BLaER1 (cell line): ENCODE measurements around the gene KLHL29.
"Not testable (repeated sequence)": the region's sequence is repeated elsewhere in the genome, so short reads cannot be mapped to it uniquely, and the experiment has no call there.

ENCODE experiments used
- H3K27ac ChIP-seq: shearing (Covaris generic); formaldehyde crosslinking; 2 replicates; pipeline ENCODE4 v1.8.1; 2022
- H3K27me3 ChIP-seq: shearing (Covaris generic); formaldehyde crosslinking; 2 replicates; pipeline ENCODE4 v1.8.1; 2022
- H3K36me3 ChIP-seq: shearing (Covaris generic); formaldehyde crosslinking; 2 replicates; pipeline ENCODE4 v1.8.1; 2022
- H3K4me1 ChIP-seq: shearing (Covaris generic); formaldehyde crosslinking; 2 replicates; pipeline ENCODE4 v1.8.1; 2022
- H3K4me2 ChIP-seq: shearing (Covaris generic); formaldehyde crosslinking; 2 replicates; pipeline ENCODE4 v1.8.1; 2022
- H3K4me3 ChIP-seq: shearing (Covaris generic); formaldehyde crosslinking; 2 replicates; pipeline ENCODE4 v1.8.1; 2022
- H3K9ac ChIP-seq: shearing (Covaris generic); formaldehyde crosslinking; 2 replicates; pipeline ENCODE4 v1.8.1; 2022
- H3K9me3 ChIP-seq: shearing (Covaris generic); formaldehyde crosslinking; 2 replicates; pipeline ENCODE4 v1.8.1; 2022
- H4K20me1 ChIP-seq: shearing (Covaris generic); formaldehyde crosslinking; 2 replicates; pipeline ENCODE4 v1.8.1; 2022
- Cebpa-rat ChIP-seq: shearing (Covaris generic); IDR thresholded peaks from 2 replicates; pipeline ENCODE4 v1.8.1; 2022

The KLHL29 gene

DNA sequence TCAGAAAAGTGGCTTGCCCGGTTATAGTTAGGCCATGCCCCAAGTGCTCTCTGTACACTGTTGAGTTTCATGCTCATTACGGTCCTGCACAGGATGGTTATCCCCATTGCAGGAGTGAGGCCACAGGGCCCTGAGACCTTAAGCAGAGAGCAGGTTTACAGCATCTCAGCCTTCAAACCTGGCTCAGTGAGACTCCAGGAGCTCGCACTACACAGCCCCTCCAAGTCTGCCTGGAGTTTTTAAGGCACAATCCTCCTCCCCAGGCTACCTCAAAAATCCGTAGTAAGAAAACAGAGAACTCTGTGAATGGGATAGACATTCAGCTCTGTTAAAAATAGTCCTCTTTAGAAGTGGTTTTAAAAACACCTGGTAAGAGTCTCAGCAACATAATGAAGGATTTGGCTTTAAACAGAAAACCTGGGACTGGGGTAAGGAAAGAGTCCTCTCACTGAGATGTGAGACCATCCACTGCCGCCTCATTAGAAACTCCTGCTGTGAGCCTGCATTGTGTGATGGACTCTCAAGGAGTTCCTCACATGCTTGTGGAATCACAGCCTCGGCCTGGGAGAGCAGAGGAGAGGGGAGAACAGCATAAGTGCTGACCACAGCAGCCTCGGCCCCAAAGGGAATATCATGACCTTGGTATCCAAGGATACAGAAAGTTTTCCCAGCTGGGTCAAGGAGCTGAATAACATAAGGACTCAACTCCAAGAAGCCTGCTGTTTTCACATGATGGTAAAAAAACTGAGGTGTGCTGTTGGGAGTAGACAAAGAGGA lies 327.2 kb downstream of the KLHL29 start:
- Histone ChIP-seq H3K27me3 (no peaks in the 10 kb centered on the region), H3K4me3 (no peak overlapping the region)

GRCh38 chr2:23712756-23713151 lies 327.8 kb downstream of the KLHL29 start:
- no peaks in the 10 kb centered on the region for H3K9me3 ChIP-seq
- peaks cover 24% of the 10 kb centered on the region for H3K36me3 ChIP-seq
- no peak overlapping the region for H3K9ac ChIP-seq
- no peak for TF ChIP-seq Cebpa-rat
- no peaks in the 10 kb centered on the region for H4K20me1 ChIP-seq
- no peak overlapping the region for H3K4me2 ChIP-seq
- no peaks in the 10 kb centered on the region for H3K27me3 ChIP-seq
- H3K4me3 ChIP-seq = no peak overlapping the region
- H3K27ac ChIP-seq = no peak overlapping the region
- no peaks in the 10 kb centered on the region for H3K4me1 ChIP-seq

More for the DNA sequence above, 327.2 kb downstream of the KLHL29 start:
- no peaks in the 10 kb centered on the region for H3K9me3 ChIP-seq
- H3K9ac ChIP-seq = no peak overlapping the region
- H3K4me1 ChIP-seq = no peaks in the 10 kb centered on the region
- no peak overlapping the region for H3K27ac ChIP-seq
- no peak for TF ChIP-seq Cebpa-rat
- H3K36me3 ChIP-seq = peaks cover 24% of the 10 kb centered on the region
- no peaks in the 10 kb centered on the region for H4K20me1 ChIP-seq
- H3K4me2 ChIP-seq = no peak overlapping the region

DNA sequence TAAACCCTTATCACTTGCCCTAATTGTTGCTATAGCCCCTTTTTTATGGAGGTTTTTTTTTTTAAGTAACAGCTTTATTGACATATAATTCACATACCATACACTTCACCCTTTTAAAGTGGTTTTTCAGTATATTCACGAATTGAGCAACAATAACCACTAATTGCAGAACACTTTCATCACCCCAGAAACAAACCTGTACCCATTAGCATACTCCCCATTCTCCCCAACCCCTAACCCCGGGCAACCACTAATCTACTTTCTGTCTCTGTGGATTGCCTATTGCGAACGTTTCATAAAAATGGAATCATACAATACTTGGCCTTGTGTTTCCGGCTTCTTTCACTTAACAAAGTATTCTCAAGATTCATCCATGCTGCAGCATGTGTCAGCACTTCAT lies 328.4 kb downstream of the KLHL29 start:
- Histone ChIP-seq H3K9me3 (no peaks in the 10 kb centered on the region), H3K36me3 (peaks cover 22% of the 10 kb centered on the region), H4K20me1 (no peaks in the 10 kb centered on the region), H3K4me3 (no peak overlapping the region), H3K27me3 (no peaks in the 10 kb centered on the region), H3K27ac (no peak overlapping the region), H3K9ac (no peak overlapping the region), H3K4me2 (no peak overlapping the region), H3K4me1 (no peaks in the 10 kb centered on the region)
- no peak for TF ChIP-seq Cebpa-rat

- H3K4me3 ChIP-seq = no peak overlapping the region
- H3K9me3 ChIP-seq = peaks cover 28% of the 10 kb centered on the region
- no peak overlapping the region for H3K27ac ChIP-seq
- H3K27me3 ChIP-seq = no peaks in the 10 kb centered on the region
- no peak overlapping the region for H3K9ac ChIP-seq
- peaks cover 35% of the 10 kb centered on the region for H3K36me3 ChIP-seq
- no peaks in the 10 kb centered on the region for H3K4me1 ChIP-seq
- no peak for TF ChIP-seq Cebpa-rat
- H3K4me2 ChIP-seq = no peak overlapping the region
- H4K20me1 ChIP-seq = no peaks in the 10 kb centered on the region
Measured at GRCh38 chr2:23718931-23719700, 334.1 kb downstream of the KLHL29 start.

- Histone ChIP-seq H3K36me3 (peaks cover 35% of the 10 kb centered on the region), H3K4me1 (no peaks in the 10 kb centered on the region), H3K4me3 (no peak overlapping the region), H3K27ac (no peak overlapping the region), H3K9ac (no peak overlapping the region), H4K20me1 (no peaks in the 10 kb centered on the region), H3K27me3 (no peaks in the 10 kb centered on the region), H3K9me3 (peaks cover 28% of the 10 kb centered on the region), H3K4me2 (no peak overlapping the region)
- TF ChIP-seq Cebpa-rat = no peak
Measured at GRCh38 chr2:23719716-23720115, 334.7 kb downstream of the KLHL29 start.

- Histone ChIP-seq H3K4me3 (no peak overlapping the region), H3K36me3 (peaks cover 37% of the 10 kb centered on the region), H3K4me1 (no peaks in the 10 kb centered on the region), H3K4me2 (no peak overlapping the region), H4K20me1 (no peaks in the 10 kb centered on the region), H3K9me3 (peaks cover 28% of the 10 kb centered on the region), H3K27me3 (no peaks in the 10 kb centered on the region), H3K27ac (no peak overlapping the region), H3K9ac (no peak overlapping the region)
- TF ChIP-seq Cebpa-rat = no peak
Measured at GRCh38 chr2:23720705-23721453, 335.9 kb downstream of the KLHL29 start.

- H3K4me2 ChIP-seq = no peak overlapping the region
- H3K27me3 ChIP-seq = no peaks in the 10 kb centered on the region
- no peak overlapping the region for H3K27ac ChIP-seq
- no peak overlapping the region for H3K4me3 ChIP-seq
- H3K36me3 ChIP-seq = peaks cover 39% of the 10 kb centered on the region
- no peaks in the 10 kb centered on the region for H4K20me1 ChIP-seq
- peaks cover 28% of the 10 kb centered on the region for H3K9me3 ChIP-seq
- no peak overlapping the region for H3K9ac ChIP-seq
- no peak for TF ChIP-seq Cebpa-rat
- H3K4me1 ChIP-seq = no peaks in the 10 kb centered on the region
Measured at GRCh38 chr2:23721454-23721826, 336.5 kb downstream of the KLHL29 start.

DNA sequence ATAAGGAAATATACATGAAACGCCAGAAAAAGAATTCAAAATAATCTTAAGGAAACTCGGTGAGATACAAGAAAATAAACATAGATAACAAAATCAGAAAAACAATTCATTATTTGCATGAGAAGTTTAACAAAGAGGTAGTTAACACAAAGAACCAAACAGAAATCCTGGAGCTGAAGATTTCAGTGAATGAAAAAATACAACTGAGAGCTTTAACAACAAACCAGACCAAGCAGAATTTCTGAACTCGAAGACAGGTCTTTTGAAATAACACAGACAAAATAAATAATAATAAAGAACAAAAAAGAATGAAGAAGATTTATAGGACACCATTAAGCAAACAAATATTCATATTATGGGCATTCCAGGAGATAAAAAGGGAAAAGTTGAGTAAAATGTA lies 337.3 kb downstream of the KLHL29 start:
- Histone ChIP-seq H3K9ac (no peak overlapping the region), H3K4me3 (no peak overlapping the region), H3K27me3 (no peaks in the 10 kb centered on the region), H3K36me3 (peaks cover 39% of the 10 kb centered on the region), H3K9me3 (peaks cover 28% of the 10 kb centered on the region), H4K20me1 (no peaks in the 10 kb centered on the region), H3K4me1 (no peaks in the 10 kb centered on the region), H3K27ac (no peak overlapping the region), H3K4me2 (no peak overlapping the region)
- no peak for TF ChIP-seq Cebpa-rat

GRCh38 chr2:23723029-23723428 lies 338.1 kb downstream of the KLHL29 start:
- H3K4me3 ChIP-seq = not testable (repeated sequence)
- H3K36me3 ChIP-seq = peaks cover 39% of the 10 kb centered on the region

DNA sequence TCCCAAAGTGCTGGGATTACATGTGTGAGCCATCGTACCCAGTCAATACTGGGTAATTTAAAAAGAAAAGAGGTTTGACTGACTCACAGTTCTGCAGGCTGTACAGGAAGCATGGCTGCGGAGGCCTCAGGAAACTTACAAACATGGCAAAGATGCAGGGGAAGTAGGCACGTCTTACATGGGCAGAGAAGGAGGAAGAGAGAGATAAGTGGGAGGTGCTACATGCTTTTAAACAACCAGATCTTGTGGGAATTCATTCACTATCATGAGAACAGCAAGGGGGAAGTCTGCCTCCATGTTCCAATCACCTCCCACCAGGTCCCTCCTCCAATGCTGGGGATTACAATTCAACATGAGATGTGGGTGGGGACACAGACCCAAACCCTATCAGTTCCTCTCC lies 349.4 kb downstream of the KLHL29 start:
- Histone ChIP-seq H3K9ac (no peak overlapping the region), H3K4me1 (no peaks in the 10 kb centered on the region), H3K4me3 (no peak overlapping the region), H4K20me1 (no peaks in the 10 kb centered on the region), H3K27ac (no peak overlapping the region), H3K36me3 (peaks cover 32% of the 10 kb centered on the region), H3K27me3 (no peaks in the 10 kb centered on the region), H3K9me3 (peaks cover 27% of the 10 kb centered on the region), H3K4me2 (no peak overlapping the region)
- TF ChIP-seq Cebpa-rat = no peak

More at GRCh38 chr2:23723029-23723428, 338.1 kb downstream of the KLHL29 start:
- not testable (repeated sequence) for H3K9ac ChIP-seq, H3K4me1 ChIP-seq, H4K20me1 ChIP-seq, H3K4me2 ChIP-seq, H3K27me3 ChIP-seq, H3K27ac ChIP-seq
- peaks cover 28% of the 10 kb centered on the region for H3K9me3 ChIP-seq

- Histone ChIP-seq H3K9me3 (peaks cover 27% of the 10 kb centered on the region), H3K36me3 (peaks cover 32% of the 10 kb centered on the region)
- H4K20me1 ChIP-seq, H3K27me3 ChIP-seq, H3K9ac ChIP-seq, H3K4me2 ChIP-seq, H3K27ac ChIP-seq, H3K4me3 ChIP-seq, H3K4me1 ChIP-seq: not testable (repeated sequence)
Measured at GRCh38 chr2:23736783-23737182, 351.8 kb downstream of the KLHL29 start.
